HCT116 (cell line): Measurements from ENCODE around the gene KDM3B.

Experiments
- CEBPB ChIP-seq: IDR thresholded peaks from 2 replicates; pipeline ENCODE4 v1.6.1; 2012; ENCODE audit warnings: low read depth
- CTCF ChIP-seq, 3 experiments: fragments of 200-600 bp in 1 of 3; sonication (generic) in 1 of 3; IDR thresholded peaks in 2 of 3; conservative IDR thresholded peaks in 1 of 3; 2 replicates each; pipeline ENCODE4 v1.5.1; 2012 to 2017; ENCODE audit warnings: low read depth in 2 of 3, low read length in 2 of 3, antibody characterized with exemption in 1 of 3, borderline replicate concordance in 1 of 3, control low read depth in 1 of 3, mild to moderate bottlenecking in 1 of 3, mixed read lengths in 1 of 3, mixed run types in 1 of 3, moderate library complexity in 1 of 3; ENCODE audit not compliant: insufficient read depth in 1 of 3
- EZH2 ChIP-seq: fragments of 200-600 bp; sonication (generic); IDR thresholded peaks from 2 replicates; pipeline ENCODE4 v1.6.1; 2017; ENCODE audit warnings: antibody characterized with exemption, mixed run types
- FOSL1 ChIP-seq: IDR thresholded peaks from 2 replicates; pipeline ENCODE4 v1.6.1; 2012; ENCODE audit warnings: low read depth
- POLR2A ChIP-seq: IDR thresholded peaks from 2 replicates; pipeline ENCODE4 v1.7.0; 2011; ENCODE audit warnings: borderline replicate concordance; ENCODE audit not compliant: insufficient read depth, insufficient read length; ENCODE audit errors: extremely low read depth
- SIN3A ChIP-seq: IDR thresholded peaks from 2 replicates; pipeline ENCODE4 v1.6.1; 2012; ENCODE audit warnings: low read depth
- YY1 ChIP-seq: IDR thresholded peaks from 2 replicates; pipeline ENCODE4 v1.6.1; 2011; ENCODE audit warnings: low read length, low read depth, moderate library complexity, mild to moderate bottlenecking; ENCODE audit not compliant: insufficient replicate concordance; ENCODE audit errors: extremely low read depth

DNA sequence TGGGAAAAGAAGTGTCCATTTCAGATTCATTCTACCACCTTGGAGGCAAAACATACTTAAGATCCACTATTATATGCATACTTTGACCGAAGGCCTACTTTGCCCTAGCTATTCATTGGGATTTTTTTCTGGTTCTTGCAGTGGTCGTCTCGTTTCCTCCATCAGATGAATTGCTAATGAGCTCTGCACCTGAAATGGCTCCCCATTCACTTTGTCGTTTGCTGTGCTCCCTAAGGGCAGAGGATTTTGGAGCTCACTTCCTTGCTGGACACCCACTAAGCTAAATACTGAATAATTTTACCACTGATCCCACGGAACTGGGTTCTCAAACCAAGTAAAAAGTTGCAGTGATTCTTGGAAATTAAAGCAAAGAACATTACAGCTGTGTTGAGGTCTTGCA is 1.9 kb downstream of the KDM3B start:
- no peak for TF ChIP-seq EZH2
- no peak for TF ChIP-seq CTCF (IDR thresholded peaks at IDR 0.05 in 2 of 3, conservative IDR thresholded peaks at IDR 0.05 in 1 of 3; ENCODE audit: borderline replicate concordance in 1 of 3, insufficient read depth in 1 of 3, low read depth in 2 of 3, low read length in 2 of 3)
- TF ChIP-seq YY1 = no peak
- TF ChIP-seq POLR2A = no peak
- no peak for TF ChIP-seq FOSL1
- no peak for TF ChIP-seq SIN3A
- TF ChIP-seq CEBPB = no peak
